Measurements from ENCODE around the gene ATRN. TPM values are rescaled to one million over a fixed set of nuclear protein-coding genes. Genes with fewer than 3 reads are reported as not detected.

ATRN gene
- total RNA-seq: 29.9 and 31.5 TPM in 2 replicates

GRCh38 chr20:3470627-3471396 lies at the start of gene ATRN:
TSS of gene ATRN (plus strand) at chr20:3471018. CDS start at chr20:3471108, 90 bp downstream.

GRCh38 chr20:3663031-3663701 lies 192.3 kb downstream of the ATRN start, which contains the start of gene GFRA4:
TSS of gene GFRA4 (minus strand) at chr20:3663399. CDS start at chr20:3663399, 0 bp downstream.

GRCh38 chr20:3681931-3682781 lies 211.3 kb downstream of the ATRN start, which contains the start of gene ADAM33:
TSS of gene ADAM33 (minus strand) at chr20:3682010. CDS start at chr20:3682004, 6 bp downstream.

Other genes starting within 250 kb of the ATRN start
- gene SLC4A11, start 231.8 kb upstream of the ATRN start, total RNA-seq: 1.9 and 2.0 TPM in 2 replicates
- 8.4 and 11.6 TPM in 2 replicates for gene DNAAF9, start 63.3 kb upstream of the ATRN start, total RNA-seq
- not detected in 2 replicates for gene GFRA4, start 192.4 kb downstream of the ATRN start, total RNA-seq
- gene ADAM33, start 211.0 kb downstream of the ATRN start, total RNA-seq: 0.32 and 0.76 TPM in 2 replicates
- gene SIGLEC1, start 241.6 kb downstream of the ATRN start, total RNA-seq: not detected in 2 replicates